Mammary epithelial cell (primary cell): ENCODE measurements around the gene NPAS3.

Experiments
- CTCF ChIP-seq, 2 donors: IDR thresholded peaks in 1 of 2; conservative IDR thresholded peaks in 1 of 2; 2 replicates each; pipeline ENCODE4 v1.5.1; 2011 to 2012; ENCODE audit warnings: inconsistent platforms in 2 of 2, low read length in 2 of 2, mild to moderate bottlenecking in 2 of 2, control low read depth in 1 of 2, low read depth in 1 of 2; ENCODE audit not compliant: insufficient read depth in 1 of 2; ENCODE audit errors: extremely low read depth in 1 of 2
- EZH2 ChIP-seq: IDR thresholded peaks from 2 replicates; pipeline ENCODE4 v1.6.1; 2012; ENCODE audit warnings: low read length, inconsistent platforms, borderline replicate concordance

- no peak for TF ChIP-seq CTCF (conservative IDR thresholded peaks at IDR 0.05 in 1 of 2, IDR thresholded peaks at IDR 0.05 in 1 of 2; ENCODE audit: extremely low read depth in 1 of 2, insufficient read depth in 1 of 2, low read depth in 1 of 2, low read length in 2 of 2)
- no peak for TF ChIP-seq EZH2
These were observed 418.7 kb downstream of the NPAS3 start for GRCh38 chr14:33357225-33358010.
